GM18505 (cell line): ENCODE results near the gene WDSUB1.

ENCODE experiments used
- ATAC-seq: cut with Tn5 transposase; IDR thresholded peaks from one replicate; pipeline ENCODE4 v1.9.1; 2021; ENCODE audit not compliant: unreplicated experiment
- POLR2A ChIP-seq: IDR thresholded peaks from 4 replicates; pipeline ENCODE4 v1.6.1; 2011; ENCODE audit warnings: borderline replicate concordance; ENCODE audit not compliant: insufficient read depth, insufficient read length; ENCODE audit errors: extremely low read depth

The WDSUB1 gene

GRCh38 chr2:159186462-159186861, 100.0 kb downstream of the WDSUB1 start:
- TF ChIP-seq POLR2A = no peak
- ATAC-seq = no peak
